GM19351 (cell line): Measurements from ENCODE around the gene BFAR.
"Not testable (repeated sequence)": the region's sequence is repeated elsewhere in the genome, so short reads cannot be mapped to it uniquely, and the experiment has no call there.

Source experiments
- ATAC-seq: cut with Tn5 transposase; IDR thresholded peaks from one replicate; pipeline ENCODE4 v1.9.1; 2021; ENCODE audit warnings: mild to moderate bottlenecking, moderate library complexity; ENCODE audit not compliant: unreplicated experiment

BFAR gene

GRCh38 chr16:14685870-14686793 lies 53.4 kb downstream of the BFAR start:
- not testable (repeated sequence) for ATAC-seq

- not testable (repeated sequence) for ATAC-seq
Measured at GRCh38 chr16:14694129-14694528, 61.4 kb downstream of the BFAR start, which contains the start of gene PLA2G10. Gene PLA2G10 (minus strand): TSS chr16:14694308. CDS start chr16:14694229, 79 bp downstream.

GRCh38 chr16:14701859-14702258 lies 69.1 kb downstream of the BFAR start:
- ATAC-seq, result not testable (repeated sequence)

GRCh38 chr16:14702672-14703071 lies 69.9 kb downstream of the BFAR start:
- ATAC-seq, result not testable (repeated sequence)

GRCh38 chr16:14703156-14704011 lies 70.6 kb downstream of the BFAR start, which contains the start of gene NPIPA3:
Gene NPIPA3 (plus strand): TSS chr16:14703411. CDS start chr16:14708944, 5,533 bp downstream.
- ATAC-seq, result peak; percentile 97
